Nephron progenitor cell (in vitro differentiated cells): ENCODE data around the gene CEACAM8.

Experiments
- DNase-seq: peaks from one replicate; pipeline ENCODE4 v3.0.0; 2021
- H3K27ac Mint-ChIP-seq: 2 replicates; pipeline ENCODE4 v1.8.0; 2021; ENCODE audit warnings: mild to moderate bottlenecking, moderate library complexity, mixed read lengths
- H3K27me3 Mint-ChIP-seq: 2 replicates; pipeline ENCODE4 v1.8.0; 2021; ENCODE audit warnings: mild to moderate bottlenecking, low read depth, mixed read lengths; ENCODE audit not compliant: poor library complexity
- H3K36me3 Mint-ChIP-seq: 2 replicates; pipeline ENCODE4 v1.8.0; 2021; ENCODE audit warnings: low read depth, mixed read lengths
- H3K4me1 Mint-ChIP-seq: 2 replicates; pipeline ENCODE4 v1.8.0; 2021; ENCODE audit warnings: mixed read lengths
- H3K4me3 Mint-ChIP-seq: 2 replicates; pipeline ENCODE4 v1.8.0; 2021; ENCODE audit warnings: mild to moderate bottlenecking, moderate library complexity, mixed read lengths
- H3K9me3 Mint-ChIP-seq: 2 replicates; pipeline ENCODE4 v1.8.0; 2021; ENCODE audit warnings: mild to moderate bottlenecking, moderate library complexity, mixed read lengths
- CTCF ChIP-seq: fragments of 200-600 bp; sonication (generic); IDR thresholded peaks from 2 replicates; pipeline ENCODE4 v1.5.0; 2021; ENCODE audit warnings: antibody characterized with exemption

Gene CEACAM8

DNA sequence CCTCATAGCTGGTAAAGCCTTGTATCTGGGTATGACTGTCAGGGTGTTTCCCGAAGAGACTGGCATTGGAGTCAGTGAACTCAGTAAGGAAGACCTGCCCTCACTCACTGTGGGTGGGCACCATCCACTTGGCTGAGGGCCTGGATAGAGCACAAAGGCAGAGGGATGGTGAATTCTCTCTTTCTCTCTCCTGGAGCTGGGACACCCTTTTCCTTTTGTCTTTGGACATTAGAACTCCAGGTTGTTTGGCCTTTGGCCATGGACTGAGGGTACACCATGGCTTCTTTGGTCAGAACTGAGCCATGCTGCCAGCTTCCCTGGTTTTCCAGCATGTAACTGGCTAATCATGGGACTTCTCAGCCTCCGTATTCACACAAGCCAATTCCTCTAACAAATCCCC, 61.8 kb downstream of the CEACAM8 start:
- Mint-ChIP-seq H3K27me3 (no peaks in the 10 kb centered on the region), H3K27ac (no peak overlapping the region), H3K9me3 (no peaks in the 10 kb centered on the region), H3K4me1 (peaks cover 7% of the 10 kb centered on the region), H3K4me3 (no peak overlapping the region), H3K36me3 (no peaks in the 10 kb centered on the region)
- DNase-seq, result no peak
- TF ChIP-seq CTCF, result no peak

- DNase-seq, result no peak
- no peak for TF ChIP-seq CTCF
- Mint-ChIP-seq H3K27ac (no peak overlapping the region), H3K27me3 (peaks cover 3% of the 10 kb centered on the region), H3K4me3 (no peak overlapping the region), H3K36me3 (no peaks in the 10 kb centered on the region), H3K4me1 (peaks cover 7% of the 10 kb centered on the region), H3K9me3 (no peaks in the 10 kb centered on the region)
These were observed 63.4 kb downstream of the CEACAM8 start for GRCh38 chr19:42531313-42531712.
